NT2/D1 (cell line): Measurements from ENCODE around the gene TMEM245.

Experiments
- SUZ12 ChIP-seq: IDR thresholded peaks from 2 replicates; pipeline ENCODE4 v1.6.1; 2011; ENCODE audit not compliant: insufficient read length, insufficient read depth; ENCODE audit errors: extremely low read depth
- ZNF274 ChIP-seq: IDR thresholded peaks from 2 replicates; pipeline ENCODE4 v1.6.1; 2011; ENCODE audit warnings: mild to moderate bottlenecking, low read depth, low read length

- TF ChIP-seq SUZ12 = no peak
- TF ChIP-seq ZNF274 = no peak
Observed at GRCh38 chr9:109098171-109098959, 21.4 kb downstream of the TMEM245 start.
